GM10266 (cell line): ENCODE results near the gene TUBAL3.

Source experiments
- DNase-seq: peaks from one replicate; pipeline ENCODE4 v3.0.0; 2012; ENCODE audit errors: extremely low spot score
- TF ChIP-seq, protein P1 (sequence below): IDR thresholded peaks from 2 replicates; pipeline ENCODE4 v1.5.1; 2012; ENCODE audit warnings: mild to moderate bottlenecking, low read depth; ENCODE audit not compliant: control insufficient read depth, insufficient read depth; ENCODE audit errors: missing control alignments

The TUBAL3 gene

GRCh38 chr10:5423771-5424170 is 19.1 kb upstream of the TUBAL3 start:
- TF ChIP-seq, protein P1, sequence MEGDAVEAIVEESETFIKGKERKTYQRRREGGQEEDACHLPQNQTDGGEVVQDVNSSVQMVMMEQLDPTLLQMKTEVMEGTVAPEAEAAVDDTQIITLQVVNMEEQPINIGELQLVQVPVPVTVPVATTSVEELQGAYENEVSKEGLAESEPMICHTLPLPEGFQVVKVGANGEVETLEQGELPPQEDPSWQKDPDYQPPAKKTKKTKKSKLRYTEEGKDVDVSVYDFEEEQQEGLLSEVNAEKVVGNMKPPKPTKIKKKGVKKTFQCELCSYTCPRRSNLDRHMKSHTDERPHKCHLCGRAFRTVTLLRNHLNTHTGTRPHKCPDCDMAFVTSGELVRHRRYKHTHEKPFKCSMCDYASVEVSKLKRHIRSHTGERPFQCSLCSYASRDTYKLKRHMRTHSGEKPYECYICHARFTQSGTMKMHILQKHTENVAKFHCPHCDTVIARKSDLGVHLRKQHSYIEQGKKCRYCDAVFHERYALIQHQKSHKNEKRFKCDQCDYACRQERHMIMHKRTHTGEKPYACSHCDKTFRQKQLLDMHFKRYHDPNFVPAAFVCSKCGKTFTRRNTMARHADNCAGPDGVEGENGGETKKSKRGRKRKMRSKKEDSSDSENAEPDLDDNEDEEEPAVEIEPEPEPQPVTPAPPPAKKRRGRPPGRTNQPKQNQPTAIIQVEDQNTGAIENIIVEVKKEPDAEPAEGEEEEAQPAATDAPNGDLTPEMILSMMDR, result no peak
- no peak for DNase-seq

DNA sequence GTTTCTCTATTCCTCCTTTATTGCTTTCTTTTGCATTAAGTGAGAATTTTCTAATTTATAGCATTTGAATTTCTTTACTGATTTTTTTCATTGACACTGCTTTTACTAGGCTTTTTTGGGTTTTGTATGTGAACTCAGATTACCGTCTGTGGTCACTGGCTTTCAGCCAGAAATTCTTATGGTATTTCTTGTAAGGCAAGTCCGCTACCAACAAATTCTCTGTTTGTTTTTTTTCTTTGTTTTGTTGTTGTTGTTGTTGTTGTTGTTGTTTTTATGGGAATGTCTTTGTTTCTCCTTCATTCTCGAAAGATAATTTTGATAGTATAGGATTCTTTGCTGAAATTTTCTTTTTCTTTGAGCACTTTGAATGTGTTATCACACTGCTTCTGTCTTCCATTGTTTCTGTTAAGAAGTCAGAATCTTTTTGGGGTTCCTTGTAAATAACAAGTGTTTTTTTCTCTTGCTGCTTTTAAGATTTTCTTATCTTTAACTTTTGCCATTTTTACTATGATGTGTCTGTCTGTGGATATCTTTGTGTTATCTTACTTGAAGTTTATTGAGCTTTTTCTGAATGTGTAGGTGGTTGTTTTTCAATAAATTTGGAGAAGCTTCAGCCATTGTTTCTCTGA is 15.0 kb upstream of the TUBAL3 start:
- TF ChIP-seq, protein P1, result no peak
- DNase-seq, result no peak

- no peak for DNase-seq
- TF ChIP-seq, protein P1, result no peak
Observed at GRCh38 chr10:5418584-5418983, 14.0 kb upstream of the TUBAL3 start.

- TF ChIP-seq, protein P1, result no peak
- no peak for DNase-seq
Observed at GRCh38 chr10:5416981-5417380, 12.4 kb upstream of the TUBAL3 start.

GRCh38 chr10:5413012-5413938 is 8.6 kb upstream of the TUBAL3 start:
- DNase-seq, result peak; percentile 28
- TF ChIP-seq, protein P1, result no peak

- peak; percentile 92 for DNase-seq
- TF ChIP-seq, protein P1, result no peak
Observed at GRCh38 chr10:5412277-5412941, 7.8 kb upstream of the TUBAL3 start, which contains the start of gene NET1. TSS of gene NET1 (plus strand) at chr10:5412557. CDS start at chr10:5412693, 136 bp downstream.
